Left cardiac atrium (tissue), 4 donors: Measurements from ENCODE around the gene HIGD1B. TPM values are rescaled to one million over a fixed set of nuclear protein-coding genes. Genes with fewer than 3 reads are reported as not detected.
"Not testable (repeated sequence)": the region's sequence is repeated elsewhere in the genome, so short reads cannot be mapped to it uniquely, and the experiment has no call there.

Experiments used
- ATAC-seq, 2 donors: fragments of 200-7000 bp; cut with Tn5 transposase; one replicate each; pipeline ENCODE4 v1.9.1; 2020; ENCODE audit warnings: mild to moderate bottlenecking in 2 of 2, moderate library complexity in 2 of 2
- DNase-seq: peaks from one replicate; pipeline ENCODE4 v3.0.0-alpha.2; 2020
- intact Hi-C, 2 donors: fragments of 100-400 bp; cut with DNase I; formaldehyde crosslinking; loops; one replicate each; pipeline versions ENCODE4 v1.14.1 to v1.15.1; 2022 to 2023
- long read RNA-seq: library from polyadenylated mRNA; unstranded; transcript quantifications from one replicate; pipeline ENCODE4 v2.0.0, GENCODE V29; 2021
- total RNA-seq, 2 donors: library from RNA; stranded (reverse); fragmentation: NEBNext Ultra II Directional; extraction: Animal tissue kit (Norgen Biotek cat#: 25700); gene quantifications; one replicate each; pipeline ENCODE4 v1.2.1, GENCODE V29; 2021
- donor health status: DM: no; HTN: yes; CAD: no.
- donor health status: DM: no; HTN: yes; CAD: no; lungs with severe emphysema.
- donor health status: DM: yes; HTN: yes; CAD: no.
- donor health status: Dilated cardiomyopathy.

HIGD1B gene
- 10 to 100 TPM; 11.6 to 14.1 TPM for total RNA-seq
- long read RNA-seq: 0 reads

- intact Hi-C loops: no loop called here
- no peak for DNase-seq
- ATAC-seq: peak in 1 of 2 donors; percentile 8
These were observed at the start of gene HIGD1B for GRCh38 chr17:44847586-44847985. Gene HIGD1B (plus strand): TSS chr17:44847883. CDS start chr17:44848153, 270 bp downstream.

GRCh38 chr17:44798356-44798755, 49.3 kb upstream of the HIGD1B start:
- ATAC-seq (peak in 1 of 2 donors; percentile 24), DNase-seq (no peak)
- intact Hi-C loops: no loop called here

GRCh38 chr17:44801880-44802279, 45.8 kb upstream of the HIGD1B start:
- DNase-seq (no peak), ATAC-seq (peak; percentile 40 to 53)
- intact Hi-C loops: no loop called here

- DNase-seq: peak; percentile 40
- peak; percentile 71 to 76 for ATAC-seq
- intact Hi-C loops: no loop called here
These were observed 43.2 kb upstream of the HIGD1B start for GRCh38 chr17:44804302-44805089.

GRCh38 chr17:44807093-44807816, 40.4 kb upstream of the HIGD1B start:
- DNase-seq (no peak), ATAC-seq (no peak)
- intact Hi-C loops: no loop called here

- intact Hi-C loops: no loop called here
- DNase-seq (no peak), ATAC-seq (no peak)
These were observed 39.9 kb upstream of the HIGD1B start for GRCh38 chr17:44807817-44808155.

- intact Hi-C loops: no loop called here
These were observed 39.5 kb upstream of the HIGD1B start for GRCh38 chr17:44808156-44808555.

GRCh38 chr17:44808656-44809388, 38.9 kb upstream of the HIGD1B start:
- ATAC-seq, intact Hi-C loops, DNase-seq: not testable (repeated sequence)

More at GRCh38 chr17:44808156-44808555, 39.5 kb upstream of the HIGD1B start:
- ATAC-seq (no peak), DNase-seq (no peak)

- intact Hi-C loops: no loop called here
- DNase-seq: no peak
- no peak for ATAC-seq
These were observed 35.4 kb upstream of the HIGD1B start for GRCh38 chr17:44812263-44812662.

- DNase-seq, ATAC-seq, intact Hi-C loops: not testable (repeated sequence)
These were observed 29.2 kb upstream of the HIGD1B start for GRCh38 chr17:44818508-44818907.

GRCh38 chr17:44820631-44821212, 27.0 kb upstream of the HIGD1B start:
- intact Hi-C loops: no loop called here
- DNase-seq (no peak), ATAC-seq (peak in 1 of 2 donors; percentile 66)

- intact Hi-C loops: loop anchor here in 1 of 2 donors (5.0 kb wide), 1 partner anchor 43 kb away; no protein-coding TSS in a partner anchor
- DNase-seq, ATAC-seq: not testable (repeated sequence)
These were observed 22.4 kb upstream of the HIGD1B start for GRCh38 chr17:44825236-44825635.

- no peak for ATAC-seq
- DNase-seq: no peak
- intact Hi-C loops: loop anchor here in 1 of 2 donors (5.0 kb wide), 1 partner anchor 44 kb away; no protein-coding TSS in a partner anchor
These were observed 21.4 kb upstream of the HIGD1B start for GRCh38 chr17:44826123-44826790.

GRCh38 chr17:44827863-44828262, 19.8 kb upstream of the HIGD1B start:
- DNase-seq (no peak), ATAC-seq (no peak)
- intact Hi-C loops: loop anchor here in 1 of 2 donors (5.0 kb wide), 1 partner anchor 46 kb away; no protein-coding TSS in a partner anchor

- ATAC-seq (peak in 1 of 2 donors; percentile 9), DNase-seq (no peak)
- intact Hi-C loops: loop anchor here in 1 of 2 donors (5.0 kb wide), 1 partner anchor 47 kb away; no protein-coding TSS in a partner anchor
These were observed 18.7 kb upstream of the HIGD1B start for GRCh38 chr17:44828919-44829522.

- intact Hi-C loops: loop anchor here in 1 of 2 donors (5.0 kb wide), 1 partner anchor 47 kb away; no protein-coding TSS in a partner anchor
- DNase-seq: peak; percentile 46
- peak; percentile 74 to 80 for ATAC-seq
These were observed 17.9 kb upstream of the HIGD1B start, which contains the start of gene GJC1 for GRCh38 chr17:44829523-44830358. Gene GJC1 (minus strand): TSS chr17:44830287. CDS start chr17:44805817, 24,470 bp downstream.
